Measurements from ENCODE around the gene FAM81B.

DNA sequence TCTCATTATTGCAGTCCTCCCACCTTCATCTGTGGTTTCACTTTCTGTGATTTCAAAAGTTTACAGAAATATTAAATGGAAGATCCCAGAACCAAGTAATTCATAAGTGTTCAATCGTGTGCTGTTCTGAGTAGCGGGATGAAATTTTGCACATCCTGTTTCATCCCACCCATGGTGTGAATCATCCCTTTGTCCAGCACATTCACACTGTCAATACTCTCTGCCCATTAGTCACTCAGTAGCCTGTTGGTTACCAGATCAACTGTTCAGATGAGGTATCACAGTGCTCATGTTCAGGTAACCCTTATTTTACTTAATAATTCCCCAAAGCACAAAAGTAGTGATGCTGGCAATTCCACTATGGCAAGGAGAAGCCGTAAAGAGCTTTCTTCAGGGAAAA is 26.8 kb downstream of the FAM81B start:
- TF ChIP-seq, protein P1, sequence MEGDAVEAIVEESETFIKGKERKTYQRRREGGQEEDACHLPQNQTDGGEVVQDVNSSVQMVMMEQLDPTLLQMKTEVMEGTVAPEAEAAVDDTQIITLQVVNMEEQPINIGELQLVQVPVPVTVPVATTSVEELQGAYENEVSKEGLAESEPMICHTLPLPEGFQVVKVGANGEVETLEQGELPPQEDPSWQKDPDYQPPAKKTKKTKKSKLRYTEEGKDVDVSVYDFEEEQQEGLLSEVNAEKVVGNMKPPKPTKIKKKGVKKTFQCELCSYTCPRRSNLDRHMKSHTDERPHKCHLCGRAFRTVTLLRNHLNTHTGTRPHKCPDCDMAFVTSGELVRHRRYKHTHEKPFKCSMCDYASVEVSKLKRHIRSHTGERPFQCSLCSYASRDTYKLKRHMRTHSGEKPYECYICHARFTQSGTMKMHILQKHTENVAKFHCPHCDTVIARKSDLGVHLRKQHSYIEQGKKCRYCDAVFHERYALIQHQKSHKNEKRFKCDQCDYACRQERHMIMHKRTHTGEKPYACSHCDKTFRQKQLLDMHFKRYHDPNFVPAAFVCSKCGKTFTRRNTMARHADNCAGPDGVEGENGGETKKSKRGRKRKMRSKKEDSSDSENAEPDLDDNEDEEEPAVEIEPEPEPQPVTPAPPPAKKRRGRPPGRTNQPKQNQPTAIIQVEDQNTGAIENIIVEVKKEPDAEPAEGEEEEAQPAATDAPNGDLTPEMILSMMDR (conservative IDR thresholded peaks at IDR 0.05; ENCODE audit: low read depth, low read length), result no peak
- TF ChIP-seq EZH2 (IDR thresholded peaks at IDR 0.05; ENCODE audit: borderline replicate concordance, low read depth, low read length, poor library complexity, severe bottlenecking), result no peak

Data from A673 (cell line).